SH-SY5Y (cell line): ENCODE measurements around the gene MILR1.

Experiments
- GATA2 ChIP-seq: IDR thresholded peaks from 2 replicates; pipeline ENCODE4 v1.6.1; 2011; ENCODE audit warnings: mild to moderate bottlenecking, low read depth, low read length
- GATA3 ChIP-seq: IDR thresholded peaks from 2 replicates; pipeline ENCODE4 v1.6.1; 2011; ENCODE audit warnings: low read depth, mild to moderate bottlenecking, low read length, moderate library complexity

DNA sequence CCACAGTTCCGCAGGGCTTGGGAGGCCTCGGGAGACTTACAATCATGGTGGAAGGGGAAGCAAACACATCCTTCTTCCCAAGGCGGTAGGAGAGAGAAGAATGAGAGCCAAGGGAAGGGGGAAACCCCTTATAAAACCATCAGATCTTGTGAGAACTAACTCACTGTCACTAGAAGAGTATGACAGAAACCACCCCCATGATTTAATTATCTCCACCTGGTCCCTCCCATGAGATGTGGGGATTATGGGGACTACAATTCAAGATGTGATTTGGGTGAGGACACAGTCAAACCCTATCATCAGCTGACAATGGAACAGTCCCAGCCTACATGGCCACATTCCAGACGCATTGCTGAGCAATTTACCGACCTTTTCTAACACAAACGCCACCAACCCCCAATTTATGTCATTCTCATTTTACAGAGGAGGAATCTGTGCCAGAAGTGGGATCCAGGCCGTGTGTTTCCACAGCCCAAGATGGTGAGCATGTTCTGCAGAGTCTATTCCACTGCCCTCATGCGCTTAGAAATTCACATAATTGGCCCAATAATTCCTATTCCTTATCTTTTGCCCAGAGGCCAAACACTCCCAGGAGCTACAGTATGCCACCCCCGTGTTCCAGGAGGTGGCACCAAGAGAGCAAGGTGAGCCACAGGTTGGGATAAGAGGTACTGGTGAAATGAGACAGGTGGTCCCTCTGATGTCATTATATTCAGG is 17.3 kb downstream of the MILR1 start:
- TF ChIP-seq GATA2 (no peak), GATA3 (no peak)
